Central memory CD8-positive, alpha-beta T cell (primary cell): Measurements from ENCODE around the gene MACROD2.

ENCODE experiments used
- ATAC-seq: fragments of 150-1000 bp; cut with Tn5 transposase; replicated peaks from 2 replicates; pipeline ENCODE4 v1.10.0; 2022; ENCODE audit warnings: mild to moderate bottlenecking, moderate FRiP score, moderate number of reproducible peaks; ENCODE audit not compliant: poor library complexity, severe bottlenecking; ENCODE audit errors: extremely low read depth
- DNase-seq, 2 donors: peaks; one replicate each; pipeline ENCODE4 v3.0.0; 2021; ENCODE audit warnings: low spot score in 2 of 2
- H3K27ac Mint-ChIP-seq: one replicate; pipeline ENCODE4 v1.8.0; 2022; ENCODE audit warnings: low read depth, mild to moderate bottlenecking, moderate library complexity, mixed read lengths
- H3K27me3 Mint-ChIP-seq: one replicate; pipeline ENCODE4 v1.8.0; 2022; ENCODE audit warnings: mixed read lengths
- H3K36me3 Mint-ChIP-seq: one replicate; pipeline ENCODE4 v1.8.0; 2022; ENCODE audit warnings: mild to moderate bottlenecking, moderate library complexity, mixed read lengths; ENCODE audit not compliant: insufficient read depth
- H3K4me1 Mint-ChIP-seq: one replicate; pipeline ENCODE4 v1.8.0; 2022; ENCODE audit warnings: mixed read lengths
- H3K4me3 Mint-ChIP-seq: one replicate; pipeline ENCODE4 v1.8.0; 2022; ENCODE audit warnings: mild to moderate bottlenecking, moderate library complexity, mixed read lengths
- H3K9me3 Mint-ChIP-seq: one replicate; pipeline ENCODE4 v1.8.0; 2022; ENCODE audit warnings: mixed read lengths

MACROD2 gene

GRCh38 chr20:15823718-15824117 lies 1828.4 kb downstream of the MACROD2 start:
- no peak overlapping the region for H3K4me3 Mint-ChIP-seq
- no peaks in the 10 kb centered on the region for H3K4me1 Mint-ChIP-seq
- no peaks in the 10 kb centered on the region for H3K36me3 Mint-ChIP-seq
- H3K9me3 Mint-ChIP-seq, result no peaks in the 10 kb centered on the region
- H3K27me3 Mint-ChIP-seq, result no peaks in the 10 kb centered on the region
- DNase-seq (no peak), ATAC-seq (no peak)
- H3K27ac Mint-ChIP-seq, result no peak overlapping the region

GRCh38 chr20:15827628-15828027 lies 1832.3 kb downstream of the MACROD2 start:
- Mint-ChIP-seq H3K4me3 (no peak overlapping the region), H3K27me3 (no peaks in the 10 kb centered on the region), H3K36me3 (no peaks in the 10 kb centered on the region), H3K9me3 (peaks cover 14% of the 10 kb centered on the region), H3K27ac (no peak overlapping the region), H3K4me1 (no peaks in the 10 kb centered on the region)
- ATAC-seq (no peak), DNase-seq (no peak)

GRCh38 chr20:15831201-15831600 lies 1835.9 kb downstream of the MACROD2 start:
- ATAC-seq (no peak), DNase-seq (no peak)
- Mint-ChIP-seq H3K27me3 (no peaks in the 10 kb centered on the region), H3K36me3 (no peaks in the 10 kb centered on the region), H3K9me3 (peaks cover 20% of the 10 kb centered on the region), H3K27ac (no peak overlapping the region), H3K4me1 (no peaks in the 10 kb centered on the region), H3K4me3 (no peak overlapping the region)

GRCh38 chr20:15832512-15832911 lies 1837.2 kb downstream of the MACROD2 start:
- Mint-ChIP-seq H3K4me3 (no peak overlapping the region), H3K36me3 (no peaks in the 10 kb centered on the region), H3K27ac (no peak overlapping the region), H3K9me3 (peaks cover 20% of the 10 kb centered on the region), H3K27me3 (no peaks in the 10 kb centered on the region), H3K4me1 (no peaks in the 10 kb centered on the region)
- ATAC-seq (no peak), DNase-seq (no peak)

GRCh38 chr20:15834857-15835256 lies 1839.5 kb downstream of the MACROD2 start:
- no peak overlapping the region for H3K4me3 Mint-ChIP-seq
- no peaks in the 10 kb centered on the region for H3K27me3 Mint-ChIP-seq
- peaks cover 11% of the 10 kb centered on the region for H3K9me3 Mint-ChIP-seq
- no peak overlapping the region for H3K27ac Mint-ChIP-seq
- no peaks in the 10 kb centered on the region for H3K4me1 Mint-ChIP-seq
- no peak for ATAC-seq
- no peak for DNase-seq
- no peaks in the 10 kb centered on the region for H3K36me3 Mint-ChIP-seq

GRCh38 chr20:15835811-15836210 lies 1840.5 kb downstream of the MACROD2 start:
- Mint-ChIP-seq H3K4me1 (no peaks in the 10 kb centered on the region), H3K9me3 (peaks cover 10% of the 10 kb centered on the region), H3K36me3 (no peaks in the 10 kb centered on the region), H3K27me3 (no peaks in the 10 kb centered on the region), H3K27ac (no peak overlapping the region), H3K4me3 (no peak overlapping the region)
- DNase-seq (no peak), ATAC-seq (no peak)

GRCh38 chr20:15836634-15837033 lies 1841.3 kb downstream of the MACROD2 start:
- DNase-seq (no peak), ATAC-seq (no peak)
- H3K4me3 Mint-ChIP-seq, result no peak overlapping the region
- H3K27ac Mint-ChIP-seq, result no peak overlapping the region
- H3K36me3 Mint-ChIP-seq, result no peaks in the 10 kb centered on the region
- H3K27me3 Mint-ChIP-seq, result no peaks in the 10 kb centered on the region
- H3K4me1 Mint-ChIP-seq, result no peaks in the 10 kb centered on the region
- peaks cover 14% of the 10 kb centered on the region for H3K9me3 Mint-ChIP-seq

GRCh38 chr20:15837563-15837962 lies 1842.2 kb downstream of the MACROD2 start:
- no peaks in the 10 kb centered on the region for H3K27me3 Mint-ChIP-seq
- no peak overlapping the region for H3K27ac Mint-ChIP-seq
- H3K36me3 Mint-ChIP-seq, result no peaks in the 10 kb centered on the region
- peaks cover 14% of the 10 kb centered on the region for H3K9me3 Mint-ChIP-seq
- H3K4me1 Mint-ChIP-seq, result no peaks in the 10 kb centered on the region
- DNase-seq (no peak), ATAC-seq (no peak)
- no peak overlapping the region for H3K4me3 Mint-ChIP-seq

- no peak overlapping the region for H3K4me3 Mint-ChIP-seq
- peaks cover 14% of the 10 kb centered on the region for H3K9me3 Mint-ChIP-seq
- no peaks in the 10 kb centered on the region for H3K36me3 Mint-ChIP-seq
- no peaks in the 10 kb centered on the region for H3K27me3 Mint-ChIP-seq
- no peak for DNase-seq
- H3K27ac Mint-ChIP-seq, result no peak overlapping the region
- no peak for ATAC-seq
- H3K4me1 Mint-ChIP-seq, result no peaks in the 10 kb centered on the region
Observed at GRCh38 chr20:15838466-15838865, 1843.2 kb downstream of the MACROD2 start.

GRCh38 chr20:15840636-15841301 lies 1845.5 kb downstream of the MACROD2 start:
- no peak for DNase-seq
- ATAC-seq, result no peak
- no peaks in the 10 kb centered on the region for H3K36me3 Mint-ChIP-seq
- H3K4me3 Mint-ChIP-seq, result no peak overlapping the region
- H3K4me1 Mint-ChIP-seq, result no peaks in the 10 kb centered on the region
- peaks cover 9% of the 10 kb centered on the region for H3K9me3 Mint-ChIP-seq
- H3K27ac Mint-ChIP-seq, result no peak overlapping the region
- no peaks in the 10 kb centered on the region for H3K27me3 Mint-ChIP-seq

- no peak for DNase-seq
- ATAC-seq, result no peak
- H3K4me1 Mint-ChIP-seq, result no peaks in the 10 kb centered on the region
- H3K9me3 Mint-ChIP-seq, result peaks cover 10% of the 10 kb centered on the region
- H3K4me3 Mint-ChIP-seq, result no peak overlapping the region
- H3K36me3 Mint-ChIP-seq, result no peaks in the 10 kb centered on the region
- no peaks in the 10 kb centered on the region for H3K27me3 Mint-ChIP-seq
- no peak overlapping the region for H3K27ac Mint-ChIP-seq
Observed at GRCh38 chr20:15842872-15843271, 1847.6 kb downstream of the MACROD2 start.

GRCh38 chr20:15843777-15844176 lies 1848.5 kb downstream of the MACROD2 start:
- peaks cover 19% of the 10 kb centered on the region for H3K9me3 Mint-ChIP-seq
- no peak overlapping the region for H3K4me3 Mint-ChIP-seq
- no peaks in the 10 kb centered on the region for H3K36me3 Mint-ChIP-seq
- H3K27ac Mint-ChIP-seq, result no peak overlapping the region
- ATAC-seq (no peak), DNase-seq (no peak)
- no peaks in the 10 kb centered on the region for H3K27me3 Mint-ChIP-seq
- H3K4me1 Mint-ChIP-seq, result no peaks in the 10 kb centered on the region

GRCh38 chr20:15847196-15847784 lies 1852.0 kb downstream of the MACROD2 start:
- H3K27me3 Mint-ChIP-seq, result no peaks in the 10 kb centered on the region
- H3K9me3 Mint-ChIP-seq, result peaks cover 13% of the 10 kb centered on the region
- no peak overlapping the region for H3K4me3 Mint-ChIP-seq
- H3K4me1 Mint-ChIP-seq, result no peaks in the 10 kb centered on the region
- DNase-seq (no peak), ATAC-seq (no peak)
- H3K36me3 Mint-ChIP-seq, result no peaks in the 10 kb centered on the region
- no peak overlapping the region for H3K27ac Mint-ChIP-seq
